HG03280 (cell line): ENCODE data around the gene MAX.

ENCODE experiments used
- ATAC-seq: cut with Tn5 transposase; IDR thresholded peaks from one replicate; pipeline ENCODE4 v1.9.1; 2021; ENCODE audit warnings: mild to moderate bottlenecking, moderate library complexity; ENCODE audit not compliant: unreplicated experiment

The MAX gene

GRCh38 chr14:65074449-65075150 is 27.7 kb downstream of the MAX start:
- no peak for ATAC-seq

- no peak for ATAC-seq
Measured at GRCh38 chr14:65073605-65074201, 28.6 kb downstream of the MAX start.

DNA sequence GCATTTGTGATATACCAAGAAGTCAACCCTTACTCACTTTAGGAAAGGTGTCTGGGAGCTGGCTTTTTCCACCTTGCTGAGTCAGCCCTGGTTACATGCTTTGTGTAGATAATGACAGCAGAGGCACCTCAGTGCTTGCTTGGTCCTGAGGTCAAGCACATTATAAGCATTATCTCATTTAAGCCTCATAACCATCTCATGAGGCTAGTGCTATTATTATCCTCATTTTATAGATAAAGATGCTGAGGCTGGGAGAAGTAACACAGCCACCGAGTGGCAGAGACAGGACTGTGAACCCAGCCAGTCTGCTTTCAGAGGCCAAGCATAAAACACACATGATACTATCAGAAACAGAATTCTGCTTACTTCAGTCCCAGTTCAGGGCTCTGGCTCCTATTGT is 29.4 kb downstream of the MAX start:
- no peak for ATAC-seq

DNA sequence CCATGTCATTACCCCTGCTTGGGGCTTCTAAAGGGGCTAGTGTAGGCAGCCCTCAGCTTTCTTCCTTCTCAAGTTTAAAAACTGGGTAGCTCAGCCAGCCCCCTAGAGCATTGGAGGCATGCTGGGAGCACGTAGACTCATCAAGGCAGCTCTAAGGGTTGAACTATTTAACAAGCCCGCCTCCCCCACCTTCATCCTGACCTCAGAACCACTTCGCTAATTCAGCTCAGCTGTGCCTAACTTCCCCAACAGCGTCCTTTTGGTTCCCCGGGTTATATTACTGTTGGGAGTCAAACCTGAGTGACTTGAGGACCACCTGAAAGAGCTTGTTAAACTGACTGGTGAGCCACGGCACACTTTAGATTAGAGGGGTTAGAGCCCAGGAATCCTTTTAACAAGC is 30.1 kb downstream of the MAX start:
- ATAC-seq, result no peak

DNA sequence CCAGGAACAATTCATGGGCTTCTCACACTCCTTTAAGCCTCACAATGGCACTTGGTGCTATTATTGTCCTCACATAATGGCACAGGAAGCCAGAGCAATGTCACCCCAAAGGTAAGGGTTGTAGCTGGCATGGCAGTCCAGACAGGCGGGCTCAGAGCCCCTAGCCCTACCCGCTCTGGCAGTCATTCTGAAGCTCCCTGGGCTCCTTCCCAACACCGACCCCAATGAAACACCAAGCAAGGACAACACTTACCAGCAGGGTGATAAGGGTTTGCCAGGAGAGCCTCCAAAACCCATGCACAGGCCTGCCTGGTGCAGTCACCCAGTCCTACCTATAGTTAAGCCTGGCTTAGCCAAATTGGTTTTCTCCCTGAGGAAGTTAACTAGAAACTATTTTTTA is 30.8 kb downstream of the MAX start:
- no peak for ATAC-seq

- ATAC-seq, result no peak
Measured at GRCh38 chr14:65070471-65070976, 31.8 kb downstream of the MAX start.

DNA sequence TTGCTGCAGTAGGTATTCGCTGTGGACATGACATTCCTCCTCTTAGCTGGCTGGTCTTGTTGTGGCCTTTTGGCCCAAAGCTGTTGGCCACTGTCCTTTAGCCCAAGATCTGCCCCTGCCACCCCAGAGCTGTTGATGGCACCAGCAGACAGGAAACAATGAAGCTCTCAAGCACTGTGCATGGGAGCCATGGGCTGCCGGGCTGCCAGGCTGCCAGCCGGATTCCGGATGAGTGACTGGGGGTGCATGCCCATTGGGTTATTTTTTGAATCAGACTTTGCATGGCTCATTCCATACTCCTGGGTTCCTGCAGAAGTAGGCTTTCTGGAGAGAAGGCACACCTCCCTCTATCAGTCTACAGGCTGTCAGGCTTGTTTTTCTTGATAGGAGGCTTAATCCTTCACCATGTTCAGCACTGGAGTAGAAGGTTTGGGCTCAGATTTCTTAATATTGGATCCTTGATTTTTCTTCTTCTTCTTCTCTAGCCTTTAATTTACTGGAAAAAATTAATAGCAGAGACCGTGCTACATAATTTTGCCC is 32.4 kb downstream of the MAX start:
- no peak for ATAC-seq

DNA sequence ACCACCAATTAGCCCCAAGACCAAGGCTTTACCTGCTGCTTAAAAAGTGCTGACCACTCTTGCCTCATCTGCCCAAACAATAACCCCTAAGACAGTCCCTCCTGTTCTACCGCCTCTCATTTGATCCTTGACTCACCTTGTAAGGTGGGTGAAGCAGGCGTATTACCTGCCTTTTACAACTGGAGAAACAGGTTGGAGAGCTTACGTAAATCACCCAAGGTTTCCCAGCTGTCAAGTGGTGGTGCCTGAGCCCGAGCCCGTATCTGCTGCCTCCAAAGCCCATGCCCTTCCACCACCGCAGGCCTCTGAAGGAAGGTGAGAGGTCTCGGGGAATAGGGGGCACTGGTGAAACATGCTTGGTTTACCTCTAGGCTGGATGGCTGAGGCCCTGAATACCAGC is 36.6 kb downstream of the MAX start:
- no peak for ATAC-seq

DNA sequence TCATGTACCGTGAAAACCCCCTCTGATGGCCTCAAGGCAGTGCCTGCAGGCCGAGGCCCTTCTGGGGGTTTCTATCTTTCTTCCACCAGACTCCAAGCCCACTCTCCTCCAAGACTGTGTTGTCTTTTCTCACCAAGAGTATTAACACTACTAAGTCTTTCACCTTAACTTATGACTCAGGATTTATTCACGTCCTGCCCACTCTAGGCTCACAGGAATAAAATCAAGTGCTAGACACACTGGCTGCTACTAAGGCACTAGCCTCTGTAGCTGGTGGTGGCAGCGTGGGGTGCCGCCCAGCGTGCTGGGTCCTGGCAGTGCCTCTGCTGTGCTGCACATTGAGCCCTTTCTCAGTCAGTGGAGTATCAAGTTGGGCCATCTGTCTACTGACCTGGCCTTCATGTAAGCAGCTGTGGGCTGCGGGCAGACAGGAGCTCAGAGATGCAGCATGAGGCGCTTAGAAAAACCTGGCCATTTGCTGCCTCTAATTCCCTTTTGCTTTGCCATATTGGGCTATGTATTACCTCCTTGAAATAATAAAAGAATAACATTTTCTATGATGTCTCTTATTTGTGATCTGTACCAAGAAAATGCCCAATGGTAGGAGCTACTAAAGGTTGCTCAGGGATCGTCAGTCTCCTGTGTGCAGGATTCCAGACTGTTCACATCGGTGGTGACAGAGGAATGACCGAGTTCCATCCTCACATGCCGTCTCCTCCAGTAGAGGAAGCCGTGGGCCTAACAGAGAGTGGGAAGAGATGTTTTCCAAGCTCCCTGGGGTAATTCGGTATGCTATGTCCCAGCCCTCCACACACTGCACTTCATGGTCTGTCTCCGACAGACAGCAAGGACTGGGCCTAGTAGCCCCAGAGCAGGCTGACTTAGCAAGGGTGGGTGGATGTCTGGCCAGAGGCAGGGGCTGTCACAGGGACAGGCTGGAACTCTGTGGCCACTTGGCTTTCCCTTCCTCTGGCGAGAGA is 39.9 kb downstream of the MAX start:
- ATAC-seq, result no peak

DNA sequence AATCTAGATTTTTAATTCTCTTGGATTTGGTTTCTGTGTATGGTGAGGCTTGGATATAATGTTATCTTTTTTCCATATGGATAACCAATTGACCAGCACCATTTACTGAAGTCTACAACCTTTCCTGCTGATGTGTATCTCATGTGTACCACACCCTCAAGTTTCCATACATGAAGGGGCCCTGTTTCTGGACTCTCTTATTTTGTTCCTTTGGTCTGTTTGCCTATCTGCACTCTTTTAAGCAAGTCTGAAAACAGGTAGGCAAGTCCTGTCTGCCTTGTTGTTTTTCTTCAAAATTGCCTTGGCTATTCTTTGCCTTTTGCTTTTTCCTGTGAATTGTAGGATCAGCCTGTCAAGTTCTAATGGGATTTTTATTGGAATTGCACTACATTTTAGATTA is 44.6 kb downstream of the MAX start:
- ATAC-seq, result no peak

DNA sequence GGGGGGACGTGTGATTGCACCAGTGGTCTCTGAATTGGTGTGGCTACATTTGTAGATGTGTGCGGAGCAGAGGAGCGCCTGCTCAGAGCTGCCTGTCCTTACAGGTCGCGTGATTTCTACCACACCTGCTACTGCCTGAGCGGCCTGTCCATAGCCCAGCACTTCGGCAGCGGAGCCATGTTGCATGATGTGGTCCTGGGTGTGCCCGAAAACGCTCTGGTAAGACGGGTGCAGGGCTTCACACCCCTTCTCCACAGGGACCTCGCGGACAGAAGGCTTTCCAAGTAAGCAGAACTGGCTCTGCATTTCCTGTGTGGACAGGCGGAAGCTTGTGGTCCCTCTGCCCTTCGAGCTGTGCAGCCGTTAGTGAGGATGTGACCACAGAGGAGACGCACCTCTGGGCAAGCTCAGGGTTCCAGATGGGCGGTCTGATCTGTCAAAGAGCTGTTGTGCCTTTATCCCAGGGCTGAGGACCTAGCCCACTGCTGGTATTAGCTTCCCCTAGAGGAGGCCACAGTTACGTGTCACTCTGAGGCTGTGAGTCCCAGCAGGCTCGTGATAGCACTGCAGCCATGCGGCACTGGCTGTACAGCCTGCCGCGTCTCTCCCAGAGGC is 47.7 kb downstream of the MAX start:
- ATAC-seq, result no peak

DNA sequence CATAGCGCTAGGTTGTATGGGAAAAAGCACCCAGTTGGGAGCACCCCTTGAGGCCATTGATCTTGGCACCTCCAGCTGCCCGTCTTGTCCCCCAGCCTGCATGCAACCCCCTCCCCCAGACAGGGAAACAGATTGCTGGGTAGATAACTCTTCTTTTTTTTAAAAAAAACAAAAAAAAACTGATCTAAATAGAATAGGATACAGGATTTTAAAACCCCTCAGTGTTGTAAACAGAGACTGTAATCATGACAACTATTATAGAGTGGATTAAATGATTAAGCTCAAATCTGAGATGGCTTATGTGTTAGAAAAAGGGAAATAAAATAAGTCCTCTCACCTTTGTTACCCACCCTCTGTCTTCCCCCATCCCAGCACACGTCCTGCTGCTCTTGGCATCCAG is 48.9 kb downstream of the MAX start:
- ATAC-seq, result no peak

DNA sequence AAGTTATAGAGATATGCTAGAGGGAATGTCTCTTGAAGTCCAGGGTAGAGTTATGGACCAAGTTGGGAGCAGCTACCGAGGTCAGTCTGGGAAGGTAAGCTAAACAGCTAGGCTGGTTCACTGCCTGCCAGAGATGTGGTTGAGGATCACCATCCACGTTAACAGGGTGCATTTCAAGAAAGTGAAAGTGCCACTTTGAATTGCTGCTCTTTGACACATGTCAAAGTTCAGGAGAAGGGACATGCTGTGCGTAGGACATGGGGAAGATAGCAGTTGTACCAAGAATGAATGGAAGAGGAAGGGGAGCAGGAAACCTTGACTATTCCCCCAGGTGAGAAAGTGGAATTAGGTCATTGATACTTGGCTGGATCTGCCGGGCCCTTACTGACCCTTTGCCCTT is 49.5 kb downstream of the MAX start:
- ATAC-seq, result no peak

GRCh38 chr14:65045709-65046108 is 56.6 kb downstream of the MAX start:
- ATAC-seq, result no peak

GRCh38 chr14:65045006-65045405 is 57.3 kb downstream of the MAX start:
- no peak for ATAC-seq

GRCh38 chr14:65044596-65044959 is 57.7 kb downstream of the MAX start:
- ATAC-seq, result no peak

- no peak for ATAC-seq
Measured at GRCh38 chr14:65043893-65044595, 58.3 kb downstream of the MAX start.

DNA sequence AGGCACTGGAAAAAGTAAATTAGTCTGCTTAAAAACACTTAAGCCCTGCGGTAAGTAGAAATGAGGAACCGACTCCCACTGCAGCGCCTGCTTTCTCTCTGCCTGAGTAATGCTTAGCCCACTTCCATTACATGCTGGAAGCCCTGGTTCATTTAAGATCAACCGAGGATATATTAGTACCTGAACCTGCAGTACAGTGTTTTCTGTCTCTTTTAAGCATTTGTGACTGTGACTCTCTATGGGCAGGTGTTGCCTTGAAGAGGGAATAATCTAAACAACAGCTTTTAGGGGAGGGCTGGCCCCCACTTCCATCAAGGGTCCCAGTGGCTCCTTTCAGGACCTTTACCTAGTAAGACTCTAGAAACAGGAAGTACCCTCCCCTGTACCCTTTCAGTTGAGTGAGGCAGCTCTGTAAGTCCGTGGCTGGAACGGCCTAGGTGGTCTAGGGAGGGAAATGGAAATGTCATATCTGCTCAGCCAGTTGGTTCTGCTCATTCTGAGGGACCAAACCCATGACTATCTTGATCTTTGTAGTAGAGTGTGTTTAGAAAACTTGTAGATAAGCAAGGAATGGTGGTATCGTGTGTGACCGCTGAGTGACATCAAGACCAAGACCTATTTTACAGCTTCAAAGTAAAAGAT is 59.5 kb downstream of the MAX start:
- ATAC-seq, result no peak

DNA sequence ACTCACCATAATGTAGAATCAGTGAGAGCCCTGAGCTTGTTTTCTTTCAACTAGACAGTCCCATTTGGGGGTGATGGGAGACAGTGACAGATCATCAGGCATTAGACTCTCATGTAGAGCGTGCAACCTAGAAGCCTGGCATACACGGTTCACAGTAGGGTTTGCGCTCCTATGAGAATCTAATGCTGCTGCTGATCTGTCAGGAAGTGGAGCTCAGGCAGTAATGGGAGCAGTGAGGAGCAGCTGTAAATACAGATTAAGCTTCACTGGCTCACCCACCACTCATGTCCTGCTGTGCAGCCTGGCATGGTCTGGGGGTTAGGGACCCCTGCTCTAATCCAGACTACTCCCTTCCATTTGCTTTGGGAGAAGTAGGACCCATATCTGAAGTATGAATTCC is 60.0 kb downstream of the MAX start:
- no peak for ATAC-seq

GRCh38 chr14:65041434-65041915 is 60.8 kb downstream of the MAX start:
- no peak for ATAC-seq
